NCI-H1417 treated with DMSO at 0.1 percent for 48 hours (cell line): ENCODE data around the gene RAP1A.
"Not testable (repeated sequence)": the region's sequence is repeated elsewhere in the genome, so short reads cannot be mapped to it uniquely, and the experiment has no call there.

ENCODE experiments used
- DNase-seq: peaks from one replicate; lab custom pipeline; 2025; lab: John Stamatoyannopoulos, UW

RAP1A gene

DNA sequence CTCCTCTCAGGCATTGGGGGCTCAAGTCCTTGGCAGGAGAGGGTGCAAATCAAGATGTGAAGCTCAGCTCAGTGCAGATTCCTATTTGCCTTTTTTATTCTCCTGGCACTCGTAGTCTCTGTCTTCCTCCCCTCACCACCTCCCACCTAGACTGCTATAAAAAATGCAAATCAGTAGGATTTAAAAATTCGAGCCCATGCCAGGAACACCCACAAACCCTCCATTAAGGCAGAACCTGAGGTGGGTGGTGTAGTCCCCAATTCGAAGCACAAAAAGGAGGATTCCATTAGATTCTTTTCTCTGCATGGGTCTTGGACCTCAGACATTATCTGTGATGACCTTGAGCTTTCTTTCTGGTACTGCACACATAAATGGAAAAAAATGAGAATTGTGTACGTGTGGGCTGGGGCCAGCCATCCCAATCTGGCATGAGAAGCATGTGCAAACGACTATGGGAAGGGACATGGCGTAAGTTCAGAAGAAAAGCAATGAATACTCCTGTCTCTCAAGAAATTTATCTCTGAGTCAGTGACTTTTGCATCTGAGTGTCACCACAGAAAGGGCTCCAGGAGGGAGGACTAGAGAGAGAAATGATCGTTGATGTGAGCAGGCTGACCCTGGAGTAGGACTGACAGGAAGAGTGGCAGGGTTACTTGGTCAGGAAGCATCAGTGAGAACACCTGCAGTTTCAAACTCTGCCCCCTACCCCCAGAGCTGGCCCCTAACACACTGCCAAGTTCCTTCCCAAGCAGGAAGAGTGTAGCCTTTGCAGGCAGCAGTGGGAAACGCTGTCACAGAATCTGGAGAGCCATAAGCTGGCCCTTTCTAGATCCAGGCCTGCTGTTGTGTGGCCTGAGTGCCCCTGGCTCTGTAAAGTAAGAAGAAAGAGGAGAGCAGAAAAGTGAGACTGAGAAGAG lies 117.9 kb downstream of the RAP1A start:
- no peak for DNase-seq

DNA sequence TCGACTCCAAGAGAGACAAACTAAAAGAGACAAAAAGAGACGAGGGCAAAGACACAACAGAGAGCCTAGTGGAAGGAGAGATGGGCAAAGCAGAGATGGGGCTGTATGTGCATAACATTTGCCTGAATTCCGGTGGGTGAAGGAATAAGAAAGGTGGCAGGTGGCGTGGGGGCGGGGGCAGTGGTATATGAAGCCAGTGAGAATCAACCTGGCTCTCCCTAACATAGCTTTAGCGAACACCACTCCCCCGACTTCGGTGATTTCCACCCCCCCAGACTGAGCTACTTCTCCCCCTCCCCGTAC lies 118.5 kb downstream of the RAP1A start:
- DNase-seq: no peak

DNA sequence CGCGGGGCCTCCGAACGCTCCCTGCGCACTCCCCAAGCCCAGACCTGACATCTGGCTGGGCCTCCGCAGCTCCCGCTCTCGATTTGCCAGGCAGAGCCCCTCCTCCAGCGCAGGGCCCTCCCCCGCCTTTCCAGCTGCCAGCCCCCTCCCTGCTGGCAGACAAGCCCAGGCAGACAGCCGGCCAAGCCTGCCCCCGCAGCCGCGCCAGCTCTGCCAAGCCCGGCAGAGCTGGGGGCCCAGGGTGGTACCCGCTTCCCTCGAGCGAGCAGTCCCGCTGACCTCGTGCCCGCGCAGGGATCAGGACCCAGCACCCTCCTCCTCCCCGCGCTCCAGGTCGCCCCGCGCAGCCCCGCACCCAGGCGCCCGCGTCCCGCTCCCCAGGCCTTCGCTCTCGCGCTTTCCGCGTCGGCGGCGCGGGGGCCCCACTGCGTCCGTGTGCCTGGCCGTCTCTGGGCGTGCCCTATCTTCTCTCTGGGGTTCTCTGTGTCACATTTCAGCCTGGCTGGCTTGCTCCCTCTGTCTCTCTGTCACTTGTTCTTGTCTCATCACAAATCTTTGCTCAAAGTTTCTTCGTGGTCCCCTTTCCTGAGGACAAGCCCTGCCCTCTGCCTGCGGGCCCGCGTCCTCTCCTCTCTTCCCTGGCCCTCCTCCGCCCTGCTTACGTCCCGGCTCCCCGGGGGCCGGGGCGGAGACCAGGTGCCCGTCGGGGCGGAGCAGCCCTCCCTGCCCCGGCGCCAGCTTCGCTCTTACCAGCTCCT lies 119.0 kb downstream of the RAP1A start:
- DNase-seq: no peak

DNA sequence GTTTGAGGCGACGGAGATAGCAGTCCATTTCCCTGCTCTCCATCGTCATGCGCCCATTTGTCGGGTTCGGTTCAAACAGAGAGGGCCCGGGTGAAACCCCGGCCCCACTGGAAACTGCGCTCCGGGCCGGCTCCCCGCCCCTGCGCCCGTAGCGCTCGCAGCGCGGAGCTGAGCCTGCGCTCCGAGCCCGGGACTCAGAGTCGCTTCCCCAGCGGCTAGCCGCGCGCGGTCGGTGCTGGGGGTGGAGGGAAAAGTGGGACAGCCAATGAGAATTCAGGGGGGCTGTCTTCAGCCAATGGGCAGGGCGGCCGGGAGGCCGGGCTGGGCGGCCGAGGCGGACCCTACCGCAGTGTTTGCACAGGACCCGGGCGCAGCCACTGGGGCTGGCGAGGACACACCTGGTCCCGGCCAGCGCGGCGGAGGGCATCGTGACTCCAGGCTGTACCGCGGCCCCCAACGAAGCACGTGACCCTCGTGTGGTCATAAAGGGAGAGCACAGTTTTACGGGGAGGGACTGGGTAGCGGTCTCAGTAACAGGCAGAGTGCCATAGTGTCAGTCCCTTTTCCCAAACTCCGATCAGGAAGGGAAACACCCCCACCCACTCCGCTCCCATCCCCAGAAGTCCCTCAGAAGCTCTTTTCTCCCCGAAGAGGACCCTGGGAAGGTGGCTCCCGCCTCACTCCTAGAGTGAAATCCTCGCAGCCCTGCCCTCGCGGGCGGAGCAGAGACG lies 119.8 kb downstream of the RAP1A start, which contains the start of gene INKA2:
TSS of gene INKA2 (minus strand) at position 202 of the 731 bp plus-strand sequence. CDS start at position 49, 153 bp downstream.
- DNase-seq: peak; percentile 60

DNA sequence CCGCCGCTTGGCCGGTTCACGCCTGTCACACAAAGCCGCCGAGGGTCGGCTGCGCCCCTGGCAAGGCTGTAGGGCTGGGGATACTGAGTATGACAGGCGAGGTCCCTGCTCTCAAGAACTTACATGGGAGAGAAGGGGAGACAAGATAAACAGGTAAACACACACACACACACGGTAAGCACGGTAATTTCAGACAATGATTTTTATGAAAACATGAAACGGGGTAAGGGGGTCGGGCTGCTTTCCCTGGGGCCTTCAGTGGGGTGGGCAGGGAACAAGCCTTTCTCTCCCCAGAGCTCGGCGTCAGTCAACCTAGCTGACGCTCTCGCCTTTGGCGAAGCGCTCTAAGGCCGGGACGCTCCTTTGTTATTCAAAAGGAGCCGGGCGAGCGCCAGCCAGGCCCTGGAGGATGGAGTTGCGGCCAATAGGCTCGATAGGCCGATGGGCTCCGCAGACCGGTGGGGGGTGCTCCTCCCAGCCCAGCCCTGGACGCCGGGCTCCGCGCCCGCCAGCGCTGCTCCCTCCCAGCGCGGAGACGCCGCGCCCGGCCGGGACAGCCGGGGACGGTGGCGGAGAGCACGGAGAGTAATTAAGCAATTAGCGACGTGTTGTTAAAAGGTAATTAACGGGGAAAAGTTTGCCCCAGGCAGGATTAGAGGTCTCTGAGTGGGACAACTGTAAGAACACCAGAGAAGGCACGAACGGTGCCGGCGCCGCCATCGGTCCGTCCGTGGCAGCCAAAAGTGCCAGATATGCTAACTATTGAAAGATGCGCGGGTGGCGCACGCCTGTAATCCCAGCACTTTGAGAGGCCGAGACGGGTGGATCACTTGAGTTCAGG lies 120.6 kb downstream of the RAP1A start:
- no peak for DNase-seq

DNA sequence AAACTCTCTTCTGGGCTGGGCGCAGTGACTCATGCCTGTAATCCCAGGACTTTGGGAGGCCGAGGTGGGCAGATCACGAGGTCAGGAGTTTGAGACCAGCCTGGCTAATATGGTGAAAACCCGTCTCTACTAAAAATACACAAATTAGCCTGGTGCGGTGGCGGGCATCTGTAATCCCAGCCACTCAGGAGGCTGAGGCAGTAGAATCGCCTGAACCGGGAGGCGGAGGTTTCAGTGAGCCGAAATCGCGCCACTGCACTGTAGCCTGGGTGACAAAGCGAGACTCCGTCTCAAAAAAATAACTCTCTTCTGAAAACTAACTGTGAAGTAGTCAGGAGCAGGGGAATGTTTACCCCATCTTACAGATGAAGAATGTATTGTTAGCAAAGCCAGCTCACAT lies 122.7 kb downstream of the RAP1A start:
- not testable (repeated sequence) for DNase-seq

DNA sequence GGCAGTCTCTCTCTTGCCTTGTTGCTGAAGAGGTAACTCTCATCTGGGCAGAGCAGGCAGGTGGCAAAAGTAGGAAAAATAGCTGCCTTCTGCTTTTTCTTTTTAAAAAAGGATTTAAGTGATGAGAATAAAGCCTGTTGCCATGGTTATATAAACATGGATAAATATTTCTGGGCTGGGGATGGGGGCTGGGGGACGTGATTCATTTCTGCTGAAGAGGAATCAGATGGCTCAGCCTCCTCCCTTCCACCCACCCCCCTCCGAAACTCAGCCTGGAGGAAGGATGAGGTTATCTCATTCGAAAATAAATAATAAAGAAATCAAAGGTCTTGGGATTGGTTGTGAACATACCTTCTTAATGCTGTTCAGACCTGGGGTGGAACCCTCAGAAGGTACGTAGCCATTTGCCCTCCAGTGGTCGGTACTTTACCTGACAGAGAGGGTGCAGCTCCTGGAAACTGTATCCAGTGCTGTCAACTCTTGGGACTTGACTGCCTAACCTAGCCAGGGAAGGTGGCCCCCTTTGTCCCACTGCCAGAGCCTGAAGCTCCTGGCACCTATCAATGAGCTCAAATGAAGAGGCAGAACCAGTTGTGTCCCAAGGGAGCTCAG lies 123.5 kb downstream of the RAP1A start:
- no peak for DNase-seq

DNA sequence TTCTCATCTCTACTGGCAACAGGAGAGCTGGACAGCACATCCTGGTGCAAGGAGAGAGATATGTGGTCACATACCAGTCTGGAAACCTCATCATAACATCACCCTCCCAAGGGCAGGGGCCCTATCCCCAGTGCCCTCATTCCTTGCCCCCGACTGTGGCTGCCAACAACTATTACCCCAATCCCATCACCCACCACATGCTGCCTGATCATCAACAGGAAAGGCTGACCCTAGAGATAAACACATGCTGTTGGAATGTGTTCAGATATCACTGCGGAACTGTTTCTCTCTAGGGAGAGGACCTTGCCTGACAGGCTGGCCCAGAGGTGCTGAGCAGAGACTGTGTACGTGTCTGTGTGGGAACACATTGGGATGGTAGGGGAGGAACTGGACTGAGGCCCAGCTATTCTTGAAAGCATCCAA lies 124.1 kb downstream of the RAP1A start:
- DNase-seq: no peak

DNA sequence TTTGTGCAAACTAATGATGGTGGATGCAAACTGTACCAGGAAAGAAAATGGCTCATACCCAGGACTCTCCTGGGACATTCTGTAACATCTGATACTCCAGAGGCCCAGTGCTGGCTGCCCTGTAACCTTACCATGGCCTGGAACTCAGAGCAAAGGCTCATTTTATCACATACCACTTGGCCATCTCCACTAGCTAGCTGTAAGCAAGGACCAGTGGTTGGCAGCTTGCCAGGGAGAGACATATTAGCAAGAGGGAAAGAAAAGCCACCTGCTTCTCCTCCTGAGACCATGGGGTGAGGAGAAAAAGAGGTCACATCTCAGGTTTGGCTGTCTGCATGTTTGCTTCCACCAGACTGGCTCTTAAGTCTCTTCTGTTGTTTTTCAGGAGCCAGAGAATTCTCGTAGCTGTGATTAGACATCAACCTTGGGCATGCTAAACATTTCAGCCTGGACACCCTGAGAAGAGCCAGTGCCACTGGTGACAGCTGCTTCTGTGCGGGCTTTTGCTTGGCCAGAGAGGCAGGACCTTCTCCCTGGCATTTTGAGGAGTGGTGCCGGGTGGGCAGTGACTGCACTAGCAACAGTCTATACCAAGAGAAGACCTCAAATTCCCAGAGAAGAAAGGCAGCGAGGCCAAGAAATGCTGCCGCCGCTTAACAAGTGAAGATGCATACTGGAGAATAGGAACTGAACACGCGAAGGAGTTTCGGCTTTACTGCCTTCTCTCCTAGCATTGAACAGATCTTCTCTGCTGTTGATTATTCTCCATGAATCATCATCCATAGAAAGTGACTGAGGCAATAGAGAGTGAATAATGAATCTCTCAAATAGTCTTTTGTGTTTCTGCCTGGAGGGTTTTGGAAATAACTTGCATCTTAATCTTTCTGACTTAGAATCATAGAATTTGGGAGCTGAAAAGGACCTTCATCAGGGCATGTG lies 126.4 kb downstream of the RAP1A start:
- DNase-seq: no peak

DNA sequence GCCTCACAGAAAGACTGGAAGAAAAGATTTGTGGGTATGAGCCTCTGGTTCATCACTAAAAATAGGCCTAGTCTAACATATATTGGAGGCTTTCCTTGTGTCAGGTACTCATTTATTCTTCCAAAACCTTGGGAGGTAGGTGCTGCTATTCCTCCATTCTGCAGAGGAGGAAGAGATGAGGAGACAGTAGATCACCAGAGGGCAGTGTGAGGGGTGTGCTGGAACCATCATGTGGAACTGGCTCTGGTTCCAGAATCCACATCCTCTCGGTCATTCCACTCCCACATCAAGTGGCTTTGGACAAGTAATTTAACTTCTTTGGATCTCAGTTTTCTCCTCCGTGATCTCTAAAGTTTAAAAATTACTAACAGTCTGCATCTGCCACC lies 127.0 kb downstream of the RAP1A start:
- DNase-seq: no peak

DNA sequence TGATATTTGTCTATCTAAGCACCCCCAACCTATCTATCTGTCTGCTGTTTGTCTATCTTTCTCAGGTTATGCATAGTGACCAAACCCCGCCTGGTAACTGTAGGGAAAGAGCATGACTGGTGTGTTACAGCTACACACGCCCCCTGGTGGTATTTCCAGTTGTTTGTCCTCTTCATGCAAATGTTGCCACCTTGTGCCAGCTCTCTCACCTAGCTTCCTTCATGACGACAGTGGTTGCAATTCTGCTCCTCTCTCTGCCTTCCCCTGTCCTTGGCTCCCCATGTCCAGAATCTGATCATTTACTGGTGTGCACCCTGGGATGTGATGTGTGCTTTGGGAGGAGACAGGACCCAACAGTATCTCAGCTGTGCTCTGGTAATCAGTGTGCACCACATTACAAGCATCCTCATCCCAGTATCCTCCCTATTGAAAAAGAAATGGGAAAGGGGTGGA lies 127.7 kb downstream of the RAP1A start:
- DNase-seq: no peak

DNA sequence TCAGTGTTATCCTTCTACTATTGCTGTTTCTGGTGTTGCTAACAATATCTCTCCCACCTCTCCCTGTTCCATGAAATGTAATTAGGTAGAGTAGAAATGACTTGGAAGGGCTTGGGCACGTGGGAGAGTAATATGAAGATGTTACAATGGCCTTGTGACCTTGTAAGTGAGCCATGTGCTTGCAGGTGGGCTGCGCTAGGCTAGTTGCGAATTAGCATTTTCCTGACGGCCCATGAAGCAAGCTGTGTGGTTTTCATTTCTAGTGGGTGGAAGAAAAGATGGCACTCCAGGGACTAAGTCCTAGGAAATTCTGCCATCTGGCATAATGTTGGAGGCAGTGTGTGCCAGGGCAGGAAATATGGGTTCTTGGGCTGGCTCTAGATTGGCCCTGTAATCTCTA lies 128.4 kb downstream of the RAP1A start:
- DNase-seq: no peak

DNA sequence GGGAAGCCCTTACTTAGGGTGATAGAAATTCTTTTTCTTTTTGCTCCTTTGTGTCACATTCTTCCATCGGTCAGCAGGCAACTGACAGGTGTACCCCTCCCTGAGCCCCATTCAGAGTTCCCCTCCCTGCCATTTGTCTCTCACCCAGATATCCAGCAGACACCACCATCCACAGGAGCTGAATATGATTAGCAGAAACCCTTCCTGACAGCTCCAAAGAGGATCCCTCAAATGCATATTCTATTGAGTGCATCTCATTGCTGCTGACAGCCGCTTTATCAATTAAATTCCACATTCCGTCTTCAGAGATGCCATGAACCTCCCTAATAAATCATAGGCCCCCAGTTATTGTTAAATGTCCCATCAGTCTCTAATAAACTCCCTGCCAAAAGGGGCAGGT lies 130.0 kb downstream of the RAP1A start:
- no peak for DNase-seq

DNA sequence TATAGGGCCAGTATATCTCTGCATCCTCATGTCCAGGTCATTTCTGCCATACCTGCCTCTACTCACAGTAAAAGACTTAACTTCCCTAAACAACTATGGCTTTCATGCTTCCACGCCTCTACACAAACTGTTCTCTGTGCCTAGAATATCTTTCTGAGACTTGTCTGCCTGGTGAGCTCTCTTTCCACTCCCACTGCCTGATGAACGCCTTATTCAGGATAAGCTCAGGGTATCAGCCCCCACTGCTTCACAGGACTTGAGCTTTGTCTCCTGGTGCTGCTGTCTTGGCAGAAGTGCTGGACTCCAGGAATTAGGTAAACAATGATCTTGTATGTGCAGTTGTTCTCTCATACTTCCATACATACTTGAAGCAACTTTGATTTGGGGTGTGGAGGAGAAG lies 131.3 kb downstream of the RAP1A start:
- no peak for DNase-seq

DNA sequence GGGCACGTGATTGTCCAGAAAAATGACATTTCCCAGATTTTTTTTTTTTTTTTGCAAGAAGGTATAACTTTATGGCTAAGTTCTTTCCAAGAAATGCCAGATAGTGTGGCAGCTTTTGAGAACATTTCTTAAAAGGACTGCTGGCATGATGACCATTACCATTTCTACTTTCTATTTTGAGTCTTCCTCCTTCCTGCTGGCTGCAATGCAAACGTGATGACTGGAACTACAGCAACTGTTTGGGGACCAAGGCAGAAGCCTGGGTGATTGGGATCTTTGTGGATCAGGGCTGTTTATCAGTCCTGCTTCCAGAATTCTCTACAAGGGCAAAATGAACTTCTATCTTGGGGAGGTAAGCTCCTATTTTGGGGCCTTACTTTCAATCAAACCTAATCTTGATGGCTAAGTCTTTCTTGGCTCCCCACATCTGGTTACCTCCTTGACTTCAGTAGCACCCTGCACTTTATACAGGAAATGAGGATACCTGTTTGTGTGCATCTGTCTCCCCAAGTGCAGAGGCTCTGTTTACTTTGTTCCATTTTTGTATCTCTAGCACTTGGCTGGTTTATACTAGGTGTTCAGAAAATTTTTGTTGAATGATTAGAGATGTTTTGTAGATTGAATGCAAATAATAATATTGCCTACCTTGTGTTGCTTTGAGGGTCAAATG lies 132.5 kb downstream of the RAP1A start:
- no peak for DNase-seq

DNA sequence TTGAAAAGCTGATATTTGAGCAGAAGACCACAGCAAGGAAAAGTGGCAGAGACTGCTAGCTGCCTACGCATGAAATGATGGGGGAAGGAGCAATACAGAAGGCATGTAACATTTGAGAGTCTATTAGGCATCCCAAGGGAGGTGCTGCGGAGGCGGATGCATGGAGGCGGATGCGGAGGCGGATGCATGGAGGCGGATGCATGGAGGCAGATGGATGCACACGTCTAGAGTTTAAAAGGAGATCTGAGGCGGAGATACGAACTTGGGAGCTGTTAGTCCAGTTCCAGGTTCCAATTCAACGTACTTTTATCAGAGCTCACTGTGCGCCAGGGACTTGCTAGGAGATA lies 135.4 kb downstream of the RAP1A start:
- no peak for DNase-seq

DNA sequence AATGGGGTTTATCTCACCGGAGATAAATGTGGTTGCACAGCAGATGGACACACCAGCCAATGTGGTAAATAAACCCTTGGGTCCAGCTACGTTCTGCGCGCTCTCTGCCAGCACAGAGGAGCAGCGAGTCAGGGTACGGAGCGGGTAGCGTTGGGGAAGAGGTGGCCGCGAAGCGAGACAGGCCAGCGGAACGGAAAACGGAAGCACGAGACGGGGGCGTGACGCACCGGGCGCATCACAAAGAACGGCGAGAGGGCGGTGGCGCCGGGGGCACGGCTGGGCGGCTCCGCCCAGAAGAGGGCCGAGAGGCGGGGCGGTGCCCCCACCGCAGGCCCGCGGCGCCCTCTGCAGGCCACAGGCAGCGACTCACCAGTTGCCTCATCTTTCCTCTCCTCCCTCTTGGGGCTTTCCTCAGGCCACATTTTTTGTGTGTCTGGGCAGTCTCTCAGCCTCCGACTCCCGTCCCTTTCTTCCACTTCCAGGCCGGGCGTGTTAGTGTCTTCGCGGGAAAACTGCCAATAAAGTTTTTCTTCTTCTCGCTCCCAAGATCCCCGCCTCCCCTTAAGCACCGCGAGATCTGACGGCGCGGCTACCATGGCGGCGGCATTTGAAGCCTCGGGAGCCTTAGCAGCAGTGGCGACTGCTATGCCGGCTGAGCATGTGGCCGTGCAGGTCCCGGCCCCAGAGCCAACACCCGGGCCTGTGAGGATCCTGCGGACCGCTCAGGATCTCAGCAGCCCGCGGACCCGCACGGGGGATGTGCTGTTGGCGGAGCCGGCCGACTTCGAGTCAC lies 135.9 kb downstream of the RAP1A start, which contains the start of gene DDX20:
TSS of gene DDX20 (plus strand) at position 571 of the 793 bp plus-strand sequence. CDS start at position 595, 24 bp downstream.
- DNase-seq: peak; percentile 68

DNA sequence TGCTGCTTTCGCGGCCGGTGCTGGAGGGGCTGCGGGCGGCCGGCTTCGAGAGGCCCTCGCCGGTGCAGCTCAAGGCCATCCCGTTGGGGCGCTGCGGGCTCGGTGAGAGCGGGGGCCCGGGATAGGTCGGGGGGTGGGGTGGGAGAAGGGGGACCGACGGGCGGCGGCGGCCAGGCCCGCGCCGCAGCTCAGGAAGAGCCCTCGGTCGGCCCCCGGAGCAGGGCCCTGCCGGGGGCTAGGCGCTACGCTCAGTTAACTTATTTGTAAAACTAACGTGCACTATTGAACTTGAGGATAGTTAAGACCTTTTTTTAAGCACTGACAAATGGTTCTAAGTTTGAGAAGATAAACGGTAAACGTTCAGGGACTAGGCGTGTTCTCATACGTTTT lies 136.5 kb downstream of the RAP1A start:
- DNase-seq: no peak

DNA sequence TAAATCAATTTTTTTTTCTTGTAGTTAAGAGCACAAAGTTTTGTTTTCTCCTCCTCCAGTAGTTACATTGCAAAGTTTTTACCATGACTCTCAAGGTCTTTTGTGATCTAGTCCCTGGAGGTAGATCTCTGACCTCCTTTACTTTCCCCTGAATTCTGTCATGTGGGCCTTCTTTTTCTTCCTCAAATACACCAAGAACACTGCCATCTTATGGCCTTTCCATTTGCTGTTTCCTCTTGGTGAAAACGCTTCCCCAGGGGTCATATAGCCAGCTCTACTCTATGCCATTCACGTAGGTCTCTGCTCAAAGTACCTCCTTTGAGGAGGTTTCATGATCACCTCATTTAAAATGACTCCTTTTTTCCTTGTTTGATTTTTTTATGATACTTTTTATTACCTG lies 138.8 kb downstream of the RAP1A start:
- DNase-seq: no peak
